ENCODE results near the gene BACH1. TPM values are rescaled to one million over a fixed set of nuclear protein-coding genes. Genes with fewer than 3 reads are reported as not detected.

The BACH1 gene
- total RNA-seq, 1 donor from 2014 or later = 126 TPM

- Histone ChIP-seq H3K27ac (ENCODE audit: low read depth, low read length) (no peak overlapping the region), H3K36me3 (ENCODE audit: control insufficient read depth in 3 of 3, insufficient read depth in 3 of 3, low read length in 3 of 3) (peaks cover 4 to 17% (median 9%) of the 10 kb centered on the region in 3 donors), H3K4me3 (ENCODE audit: low read length in 3 of 3) (no peak overlapping the region), H3K4me1 (ENCODE audit: control insufficient read depth in 3 of 3, insufficient read depth in 3 of 3, low read length in 3 of 3) (peaks cover 7 to 33% (median 14%) of the 10 kb centered on the region in 3 donors), H3K9ac (ENCODE audit: low read depth in 1 of 3, low read length in 3 of 3) (no peak overlapping the region), H3K27me3 (ENCODE audit: control insufficient read depth in 3 of 3, insufficient read depth in 3 of 3, low read length in 3 of 3) (no peaks in the 10 kb centered on the region), H3K9me3 (ENCODE audit: control insufficient read depth in 3 of 3, low read length in 3 of 3) (no peaks in the 10 kb centered on the region)
Measured at GRCh38 chr21:29321932-29322928, 23.5 kb downstream of the BACH1 start.

GRCh38 chr21:29323189-29323588, 24.5 kb downstream of the BACH1 start:
- Histone ChIP-seq H3K4me1 (ENCODE audit: control insufficient read depth in 3 of 3, insufficient read depth in 3 of 3, low read length in 3 of 3) (peaks cover 8 to 26% (median 14%) of the 10 kb centered on the region in 3 donors), H3K27me3 (ENCODE audit: control insufficient read depth in 3 of 3, insufficient read depth in 3 of 3, low read length in 3 of 3) (no peaks in the 10 kb centered on the region), H3K4me3 (ENCODE audit: low read length in 3 of 3) (no peak overlapping the region), H3K9me3 (ENCODE audit: control insufficient read depth in 3 of 3, low read length in 3 of 3) (no peaks in the 10 kb centered on the region), H3K36me3 (ENCODE audit: control insufficient read depth in 3 of 3, insufficient read depth in 3 of 3, low read length in 3 of 3) (peaks cover 7 to 17% (median 9%) of the 10 kb centered on the region in 3 donors), H3K27ac (ENCODE audit: low read depth, low read length) (no peak overlapping the region), H3K9ac (ENCODE audit: low read depth in 1 of 3, low read length in 3 of 3) (no peak overlapping the region)

- Histone ChIP-seq H3K27ac (ENCODE audit: low read depth, low read length) (no peak overlapping the region), H3K4me1 (ENCODE audit: control insufficient read depth in 3 of 3, insufficient read depth in 3 of 3, low read length in 3 of 3) (peaks cover 8 to 16% (median 11%) of the 10 kb centered on the region in 3 donors), H3K4me3 (ENCODE audit: low read length in 3 of 3) (no peak overlapping the region), H3K9ac (ENCODE audit: low read depth in 1 of 3, low read length in 3 of 3) (peak overlapping the region in 1 of 3 donors; percentile 13), H3K36me3 (ENCODE audit: control insufficient read depth in 3 of 3, insufficient read depth in 3 of 3, low read length in 3 of 3) (peaks cover 3 to 14% (median 6%) of the 10 kb centered on the region in 3 donors), H3K27me3 (ENCODE audit: control insufficient read depth in 3 of 3, insufficient read depth in 3 of 3, low read length in 3 of 3) (no peaks in the 10 kb centered on the region), H3K9me3 (ENCODE audit: control insufficient read depth in 3 of 3, low read length in 3 of 3) (no peaks in the 10 kb centered on the region)
Measured at GRCh38 chr21:29326914-29327554, 28.3 kb downstream of the BACH1 start.

- Histone ChIP-seq H3K9ac (ENCODE audit: low read depth in 1 of 3, low read length in 3 of 3) (no peak overlapping the region), H3K4me1 (ENCODE audit: control insufficient read depth in 3 of 3, insufficient read depth in 3 of 3, low read length in 3 of 3) (peaks cover 16 to 26% (median 19%) of the 10 kb centered on the region in 3 donors), H3K27me3 (ENCODE audit: control insufficient read depth in 3 of 3, insufficient read depth in 3 of 3, low read length in 3 of 3) (no peaks in the 10 kb centered on the region), H3K27ac (ENCODE audit: low read depth, low read length) (no peak overlapping the region), H3K4me3 (ENCODE audit: low read length in 3 of 3) (no peak overlapping the region), H3K9me3 (ENCODE audit: control insufficient read depth in 3 of 3, low read length in 3 of 3) (no peaks in the 10 kb centered on the region), H3K36me3 (ENCODE audit: control insufficient read depth in 3 of 3, insufficient read depth in 3 of 3, low read length in 3 of 3) (peaks cover 0 to 10% (median 3%) of the 10 kb centered on the region in 3 donors)
Measured at GRCh38 chr21:29329406-29329805, 30.7 kb downstream of the BACH1 start.

GRCh38 chr21:29330797-29331196, 32.1 kb downstream of the BACH1 start:
- H3K9me3 ChIP-seq (ENCODE audit: control insufficient read depth in 3 of 3, low read length in 3 of 3) = no peaks in the 10 kb centered on the region
- H3K27me3 ChIP-seq (ENCODE audit: control insufficient read depth in 3 of 3, insufficient read depth in 3 of 3, low read length in 3 of 3) = no peaks in the 10 kb centered on the region
- no peak overlapping the region for H3K27ac ChIP-seq (ENCODE audit: low read depth, low read length)
- H3K36me3 ChIP-seq (ENCODE audit: control insufficient read depth in 3 of 3, insufficient read depth in 3 of 3, low read length in 3 of 3) = peaks cover 0 to 14% (median 3%) of the 10 kb centered on the region in 3 donors
- H3K4me3 ChIP-seq (ENCODE audit: low read length in 3 of 3) = no peak overlapping the region
- peaks cover 16 to 34% (median 25%) of the 10 kb centered on the region in 3 donors for H3K4me1 ChIP-seq (ENCODE audit: control insufficient read depth in 3 of 3, insufficient read depth in 3 of 3, low read length in 3 of 3)
- H3K9ac ChIP-seq (ENCODE audit: low read depth in 1 of 3, low read length in 3 of 3) = no peak overlapping the region

- H3K9me3 ChIP-seq (ENCODE audit: control insufficient read depth in 3 of 3, low read length in 3 of 3) = no peaks in the 10 kb centered on the region
- H3K4me3 ChIP-seq (ENCODE audit: low read length in 3 of 3) = peak overlapping the region in 2 of 3 donors; percentile 6 to 13
- peak overlapping the region; percentile 3 to 12 (median 7) for H3K9ac ChIP-seq (ENCODE audit: low read depth in 1 of 3, low read length in 3 of 3)
- H3K27ac ChIP-seq (ENCODE audit: low read depth, low read length) = peak overlapping the region; percentile 68
- H3K4me1 ChIP-seq (ENCODE audit: control insufficient read depth in 3 of 3, insufficient read depth in 3 of 3, low read length in 3 of 3) = peaks cover 8 to 20% (median 16%) of the 10 kb centered on the region in 3 donors
- H3K36me3 ChIP-seq (ENCODE audit: control insufficient read depth in 3 of 3, insufficient read depth in 3 of 3, low read length in 3 of 3) = peaks cover 0 to 10% (median 2%) of the 10 kb centered on the region in 3 donors
- H3K27me3 ChIP-seq (ENCODE audit: control insufficient read depth in 3 of 3, insufficient read depth in 3 of 3, low read length in 3 of 3) = no peaks in the 10 kb centered on the region
Measured at GRCh38 chr21:29332461-29333362, 34.0 kb downstream of the BACH1 start.

- peak overlapping the region in 1 of 3 donors; percentile 3 for H3K9ac ChIP-seq (ENCODE audit: low read depth in 1 of 3, low read length in 3 of 3)
- peak overlapping the region; percentile 68 for H3K27ac ChIP-seq (ENCODE audit: low read depth, low read length)
- H3K27me3 ChIP-seq (ENCODE audit: control insufficient read depth in 3 of 3, insufficient read depth in 3 of 3, low read length in 3 of 3) = no peaks in the 10 kb centered on the region
- no peak overlapping the region for H3K4me3 ChIP-seq (ENCODE audit: low read length in 3 of 3)
- H3K36me3 ChIP-seq (ENCODE audit: control insufficient read depth in 3 of 3, insufficient read depth in 3 of 3, low read length in 3 of 3) = peaks cover 0 to 10% (median 0%) of the 10 kb centered on the region in 3 donors
- H3K4me1 ChIP-seq (ENCODE audit: control insufficient read depth in 3 of 3, insufficient read depth in 3 of 3, low read length in 3 of 3) = peaks cover 8 to 20% (median 13%) of the 10 kb centered on the region in 3 donors
- H3K9me3 ChIP-seq (ENCODE audit: control insufficient read depth in 3 of 3, low read length in 3 of 3) = no peaks in the 10 kb centered on the region
Measured at GRCh38 chr21:29333406-29333805, 34.7 kb downstream of the BACH1 start.

GRCh38 chr21:29334717-29335428, 36.2 kb downstream of the BACH1 start:
- Histone ChIP-seq H3K27ac (ENCODE audit: low read depth, low read length) (no peak overlapping the region), H3K9me3 (ENCODE audit: control insufficient read depth in 3 of 3, low read length in 3 of 3) (no peaks in the 10 kb centered on the region), H3K27me3 (ENCODE audit: control insufficient read depth in 3 of 3, insufficient read depth in 3 of 3, low read length in 3 of 3) (no peaks in the 10 kb centered on the region), H3K36me3 (ENCODE audit: control insufficient read depth in 3 of 3, insufficient read depth in 3 of 3, low read length in 3 of 3) (peaks cover 0 to 10% (median 0%) of the 10 kb centered on the region in 3 donors), H3K4me1 (ENCODE audit: control insufficient read depth in 3 of 3, insufficient read depth in 3 of 3, low read length in 3 of 3) (peaks cover 9 to 20% (median 14%) of the 10 kb centered on the region in 3 donors), H3K9ac (ENCODE audit: low read depth in 1 of 3, low read length in 3 of 3) (no peak overlapping the region), H3K4me3 (ENCODE audit: low read length in 3 of 3) (no peak overlapping the region)

GRCh38 chr21:29335720-29336119, 37.0 kb downstream of the BACH1 start:
- Histone ChIP-seq H3K4me3 (ENCODE audit: low read length in 3 of 3) (no peak overlapping the region), H3K36me3 (ENCODE audit: control insufficient read depth in 3 of 3, insufficient read depth in 3 of 3, low read length in 3 of 3) (peaks cover 0 to 10% (median 0%) of the 10 kb centered on the region in 3 donors), H3K27ac (ENCODE audit: low read depth, low read length) (no peak overlapping the region), H3K27me3 (ENCODE audit: control insufficient read depth in 3 of 3, insufficient read depth in 3 of 3, low read length in 3 of 3) (no peaks in the 10 kb centered on the region), H3K9ac (ENCODE audit: low read depth in 1 of 3, low read length in 3 of 3) (no peak overlapping the region), H3K4me1 (ENCODE audit: control insufficient read depth in 3 of 3, insufficient read depth in 3 of 3, low read length in 3 of 3) (peaks cover 13 to 21% (median 20%) of the 10 kb centered on the region in 3 donors), H3K9me3 (ENCODE audit: control insufficient read depth in 3 of 3, low read length in 3 of 3) (no peaks in the 10 kb centered on the region)
